Trophoblast cell (in vitro differentiated cells and primary cell): ENCODE data around the gene NTPCR.
A peak's percentile ranks its signal among the peaks of the same experiment; 100 is the strongest.
"Not testable (repeated sequence)": the region's sequence is repeated elsewhere in the genome, so short reads cannot be mapped to it uniquely, and the experiment has no call there.

ENCODE experiments used
- DNase-seq, 2 donors: peaks; one replicate each; pipeline ENCODE4 v3.0.0-alpha.2; 2016
- H2AFZ ChIP-seq: 2 replicates; pipeline ENCODE4 v1.6.1; 2013; ENCODE audit warnings: low read length, moderate library complexity, mild to moderate bottlenecking; ENCODE audit not compliant: insufficient read depth, poor library complexity
- H2AK5ac ChIP-seq: 2 replicates; pipeline ENCODE4 v1.6.1; 2013; ENCODE audit warnings: mild to moderate bottlenecking, low read length
- H2BK120ac ChIP-seq: 2 replicates; pipeline ENCODE4 v1.6.1; 2013; ENCODE audit warnings: low read length, mild to moderate bottlenecking, moderate library complexity; ENCODE audit not compliant: insufficient read depth, poor library complexity
- H2BK12ac ChIP-seq: 2 replicates; pipeline ENCODE4 v1.6.1; 2013; ENCODE audit warnings: mild to moderate bottlenecking, low read length, moderate library complexity
- H2BK5ac ChIP-seq: 2 replicates; pipeline ENCODE4 v1.6.1; 2013; ENCODE audit warnings: low read length, low read depth, moderate library complexity, mild to moderate bottlenecking; ENCODE audit not compliant: poor library complexity
- H3K14ac ChIP-seq: 2 replicates; pipeline ENCODE4 v1.6.1; 2013; ENCODE audit warnings: mild to moderate bottlenecking, low read length
- H3K18ac ChIP-seq: 2 replicates; pipeline ENCODE4 v1.6.1; 2013; ENCODE audit warnings: mild to moderate bottlenecking, low read length
- H3K23ac ChIP-seq: 2 replicates; pipeline ENCODE4 v1.6.1; 2013; ENCODE audit warnings: low read length
- H3K27ac ChIP-seq: 2 replicates; pipeline ENCODE4 v1.5.1; 2013; ENCODE audit warnings: low read depth, mild to moderate bottlenecking, inconsistent platforms, low read length, moderate library complexity
- H3K27me3 ChIP-seq: 2 replicates; pipeline ENCODE4 v1.6.1; 2013; ENCODE audit warnings: inconsistent platforms, mild to moderate bottlenecking, low read length, moderate library complexity; ENCODE audit not compliant: insufficient read depth
- H3K36me3 ChIP-seq, 2 experiments: 1 replicate in 1 of 2; 2 replicates in 1 of 2; pipeline ENCODE4 v1.6.1; 2013; ENCODE audit warnings: low read length in 2 of 2, mild to moderate bottlenecking in 2 of 2, moderate library complexity in 1 of 2; ENCODE audit not compliant: insufficient read depth in 2 of 2, control insufficient read depth in 1 of 2
- H3K4ac ChIP-seq: 2 replicates; pipeline ENCODE4 v1.6.1; 2013; ENCODE audit warnings: low read depth, mild to moderate bottlenecking, low read length, moderate library complexity
- H3K4me1 ChIP-seq, 2 experiments: 1 replicate in 1 of 2; 2 replicates in 1 of 2; pipeline ENCODE4 v1.6.1; 2013; ENCODE audit warnings: low read length in 2 of 2, mild to moderate bottlenecking in 2 of 2, moderate library complexity in 1 of 2; ENCODE audit not compliant: insufficient read depth in 2 of 2, control insufficient read depth in 1 of 2
- H3K4me2 ChIP-seq: 2 replicates; pipeline ENCODE4 v1.6.1; 2013; ENCODE audit warnings: inconsistent platforms, mild to moderate bottlenecking, low read length, moderate library complexity
- H3K4me3 ChIP-seq: 2 replicates; pipeline ENCODE4 v1.5.1; 2013; ENCODE audit warnings: mild to moderate bottlenecking, low read depth, low read length, inconsistent platforms
- H3K79me1 ChIP-seq: one replicate; pipeline ENCODE4 v1.6.1; 2013; ENCODE audit warnings: low read length
- H3K79me2 ChIP-seq: 2 replicates; pipeline ENCODE4 v1.6.1; 2013; ENCODE audit warnings: low read length, mild to moderate bottlenecking; ENCODE audit not compliant: control insufficient read depth, insufficient read depth, poor library complexity
- H3K9ac ChIP-seq: 2 replicates; pipeline ENCODE4 v1.6.1; 2013; ENCODE audit warnings: mild to moderate bottlenecking, low read length
- H3K9me3 ChIP-seq: 2 replicates; pipeline ENCODE4 v1.6.1; 2013; ENCODE audit warnings: low read depth, mild to moderate bottlenecking, control low read depth, inconsistent platforms, low read length; ENCODE audit not compliant: insufficient read depth
- H4K12ac ChIP-seq: 2 replicates; pipeline ENCODE4 v1.6.1; 2013; ENCODE audit warnings: low read depth, mild to moderate bottlenecking, low read length, moderate library complexity
- H4K8ac ChIP-seq: 2 replicates; pipeline ENCODE4 v1.6.1; 2013; ENCODE audit warnings: low read depth, mild to moderate bottlenecking, low read length, moderate library complexity
- H4K91ac ChIP-seq: one replicate; pipeline ENCODE4 v1.6.1; 2013; ENCODE audit warnings: low read depth, mild to moderate bottlenecking, low read length, moderate library complexity
- WGBS: extraction: QIAGEN DNeasy Blood & Tissue Kit; methylation state at CpG from one replicate; pipeline ENCODE4 v1.1.7; 2013; ENCODE audit warnings: missing lambda C conversion rate; ENCODE audit not compliant: insufficient read length, insufficient coverage; ENCODE audit errors: extremely low coverage; 5-methylcytosine and 5-hydroxymethylcytosine counted together

The NTPCR gene

GRCh38 chr1:233003638-233004037, 53.2 kb downstream of the NTPCR start:
- H4K91ac ChIP-seq, H3K4me2 ChIP-seq, H3K27me3 ChIP-seq, H3K4me1 ChIP-seq, DNase-seq, H3K79me1 ChIP-seq, H3K4me3 ChIP-seq, H3K36me3 ChIP-seq, H3K9me3 ChIP-seq, H3K4ac ChIP-seq, H4K8ac ChIP-seq, H3K18ac ChIP-seq, H2AFZ ChIP-seq, H4K12ac ChIP-seq, H2AK5ac ChIP-seq, H3K14ac ChIP-seq, H3K9ac ChIP-seq, H2BK12ac ChIP-seq, H2BK5ac ChIP-seq, H3K27ac ChIP-seq, H2BK120ac ChIP-seq, H3K23ac ChIP-seq, H3K79me2 ChIP-seq: not testable (repeated sequence)
- no CpG with 5 or more reads among the region's 5 CpGs for WGBS

- H3K9me3 ChIP-seq: peaks cover 6% of the 10 kb centered on the region
- no peak overlapping the region for H3K27ac ChIP-seq
- peak overlapping the region; percentile 20 for H3K9ac ChIP-seq
- no peak overlapping the region for H3K14ac ChIP-seq
- no peak overlapping the region for H3K18ac ChIP-seq
- no peak overlapping the region for H2BK120ac ChIP-seq
- no peak overlapping the region for H4K8ac ChIP-seq
- no peak overlapping the region for H3K23ac ChIP-seq
- no peaks in the 10 kb centered on the region for H3K79me1 ChIP-seq
- H3K36me3 ChIP-seq: peaks cover 0 to 3% of the 10 kb centered on the region in 2 experiments
- H3K4ac ChIP-seq: no peak overlapping the region
- no CpG with 5 or more reads among the region's 9 CpGs for WGBS
- H4K12ac ChIP-seq: no peak overlapping the region
- H2AFZ ChIP-seq: no peak overlapping the region
- no peak overlapping the region for H4K91ac ChIP-seq
- no peak for DNase-seq
- H3K27me3 ChIP-seq: no peaks in the 10 kb centered on the region
- H3K79me2 ChIP-seq: no peaks in the 10 kb centered on the region
- H3K4me3 ChIP-seq: no peak overlapping the region
- no peak overlapping the region for H2BK12ac ChIP-seq
- no peak overlapping the region for H3K4me2 ChIP-seq
- H2AK5ac ChIP-seq: no peak overlapping the region
- peaks cover 0 to 2% of the 10 kb centered on the region in 2 experiments for H3K4me1 ChIP-seq
- no peak overlapping the region for H2BK5ac ChIP-seq
Measured at GRCh38 chr1:233004451-233004850, 54.0 kb downstream of the NTPCR start.

DNA sequence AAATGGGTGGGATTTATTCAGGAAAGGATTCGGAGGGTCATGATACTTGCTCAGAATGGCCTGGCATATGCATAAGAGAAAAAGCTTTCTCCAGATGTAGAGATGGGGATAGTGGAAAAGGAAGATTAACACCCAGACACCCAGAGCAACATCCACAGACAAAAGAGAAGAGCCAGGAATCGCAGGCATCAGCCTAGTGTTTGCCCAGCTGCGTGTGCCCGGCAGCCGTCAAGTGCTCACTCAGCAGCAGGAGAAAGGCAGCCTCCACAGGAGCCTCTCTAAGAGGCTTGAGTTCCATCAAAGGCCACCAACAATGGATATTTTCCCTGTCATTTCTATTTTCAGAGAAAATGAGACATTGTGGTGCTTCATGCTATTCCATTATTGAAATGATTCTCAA, 54.7 kb downstream of the NTPCR start:
- no CpG with 5 or more reads among the region's 5 CpGs for WGBS
- no peak overlapping the region for H3K4me2 ChIP-seq
- no peak overlapping the region for H3K18ac ChIP-seq
- H3K4me3 ChIP-seq: no peak overlapping the region
- no peak overlapping the region for H3K4ac ChIP-seq
- no peak for DNase-seq
- no peak overlapping the region for H3K9ac ChIP-seq
- no peaks in the 10 kb centered on the region for H3K79me1 ChIP-seq
- no peak overlapping the region for H3K23ac ChIP-seq
- H3K14ac ChIP-seq: no peak overlapping the region
- no peak overlapping the region for H3K27ac ChIP-seq
- no peaks in the 10 kb centered on the region for H3K79me2 ChIP-seq
- H4K12ac ChIP-seq: no peak overlapping the region
- H2AK5ac ChIP-seq: no peak overlapping the region
- no peak overlapping the region for H2BK120ac ChIP-seq
- H2BK12ac ChIP-seq: no peak overlapping the region
- peaks cover 6% of the 10 kb centered on the region for H3K9me3 ChIP-seq
- no peak overlapping the region for H4K91ac ChIP-seq
- no peaks in the 10 kb centered on the region for H3K27me3 ChIP-seq
- H2AFZ ChIP-seq: no peak overlapping the region
- no peak overlapping the region for H4K8ac ChIP-seq
- H2BK5ac ChIP-seq: no peak overlapping the region
- H3K4me1 ChIP-seq: peaks cover 0 to 2% of the 10 kb centered on the region in 2 experiments
- H3K36me3 ChIP-seq: peaks cover 0 to under 1% of the 10 kb centered on the region in 2 experiments

DNA sequence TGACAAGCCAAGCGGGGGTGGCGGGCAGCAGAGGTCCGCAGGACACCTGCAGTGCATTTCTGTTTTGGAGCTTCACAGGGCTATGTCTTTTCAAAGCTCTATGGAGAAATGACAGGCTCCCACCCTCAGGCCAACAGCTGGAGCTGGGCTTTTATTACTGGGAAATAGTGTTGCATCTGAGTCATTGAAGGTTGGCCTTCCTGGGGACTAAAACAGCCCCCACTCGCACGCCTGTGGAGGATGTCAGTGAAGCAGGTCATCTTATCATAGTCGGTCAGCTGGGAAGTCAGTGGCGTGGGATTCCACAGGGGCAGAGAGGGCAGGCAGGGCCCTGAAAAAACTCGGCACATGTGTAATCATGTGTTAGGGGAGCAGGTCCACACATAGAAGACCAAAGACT, 55.3 kb downstream of the NTPCR start:
- Histone ChIP-seq H3K4me1 (peaks cover 0 to 2% of the 10 kb centered on the region in 2 experiments), H3K4me3 (no peak overlapping the region), H4K12ac (no peak overlapping the region), H3K27ac (no peak overlapping the region), H3K14ac (no peak overlapping the region), H3K36me3 (no peaks in the 10 kb centered on the region), H3K27me3 (no peaks in the 10 kb centered on the region), H3K79me1 (no peaks in the 10 kb centered on the region), H2AFZ (no peak overlapping the region), H2BK12ac (no peak overlapping the region), H3K9ac (peak overlapping the region; percentile 32), H3K4ac (no peak overlapping the region), H4K8ac (no peak overlapping the region), H2BK120ac (no peak overlapping the region), H2AK5ac (no peak overlapping the region), H3K9me3 (peaks cover 3% of the 10 kb centered on the region), H3K4me2 (no peak overlapping the region), H3K79me2 (no peaks in the 10 kb centered on the region), H3K18ac (no peak overlapping the region), H4K91ac (no peak overlapping the region), H3K23ac (no peak overlapping the region), H2BK5ac (no peak overlapping the region)
- no peak for DNase-seq
- WGBS: no CpG with 5 or more reads among the region's 8 CpGs
